ENCODE data around the gene PPM1F.

Gene PPM1F

GRCh38 chr22:21960200-21961126 is 7.8 kb upstream of the PPM1F start:
- no peak for DNase-seq (ENCODE audit: low spot score)

DNA sequence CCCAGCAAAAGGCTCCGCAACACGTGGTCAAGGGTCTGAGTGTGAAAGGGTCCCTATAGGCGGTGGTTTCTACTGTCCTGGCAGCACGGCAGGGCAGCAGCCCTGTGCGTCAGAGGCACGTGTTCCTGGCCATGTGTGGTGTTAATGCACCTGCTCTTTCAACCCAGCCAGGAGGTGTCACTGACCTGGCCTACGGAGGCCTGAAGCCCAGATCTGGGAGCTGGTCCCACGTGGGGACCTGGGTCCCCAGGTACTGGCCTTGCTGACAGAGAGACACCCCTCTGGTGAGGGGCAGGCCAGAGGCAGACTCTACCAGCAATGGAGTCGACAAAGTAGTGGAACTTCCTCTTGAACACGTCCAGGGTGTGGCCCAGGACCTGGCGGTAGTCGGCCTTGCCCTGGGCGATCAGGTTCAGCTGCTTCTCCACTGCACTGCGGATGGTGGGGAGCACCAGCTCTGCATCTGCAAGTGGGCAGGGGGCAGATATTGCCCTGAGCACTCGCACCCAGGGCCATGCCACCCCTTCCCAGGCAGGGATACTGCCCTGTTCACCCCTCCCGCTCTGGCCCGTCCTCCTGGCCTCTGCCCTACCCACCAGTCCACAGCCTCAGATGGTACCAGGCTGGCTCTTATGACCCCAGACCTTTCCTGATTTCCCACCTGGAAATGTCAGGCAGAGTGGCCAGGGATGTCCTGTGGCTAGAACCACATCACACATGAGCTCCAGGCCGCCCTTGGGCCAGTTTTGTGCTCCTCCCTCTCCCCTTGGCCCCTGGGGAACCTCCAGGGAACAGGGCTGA is 6.8 kb upstream of the PPM1F start:
- DNase-seq (ENCODE audit: low spot score), result no peak

- DNase-seq (ENCODE audit: low spot score), result no peak
Measured at GRCh38 chr22:21958360-21959273, 6.0 kb upstream of the PPM1F start.

DNA sequence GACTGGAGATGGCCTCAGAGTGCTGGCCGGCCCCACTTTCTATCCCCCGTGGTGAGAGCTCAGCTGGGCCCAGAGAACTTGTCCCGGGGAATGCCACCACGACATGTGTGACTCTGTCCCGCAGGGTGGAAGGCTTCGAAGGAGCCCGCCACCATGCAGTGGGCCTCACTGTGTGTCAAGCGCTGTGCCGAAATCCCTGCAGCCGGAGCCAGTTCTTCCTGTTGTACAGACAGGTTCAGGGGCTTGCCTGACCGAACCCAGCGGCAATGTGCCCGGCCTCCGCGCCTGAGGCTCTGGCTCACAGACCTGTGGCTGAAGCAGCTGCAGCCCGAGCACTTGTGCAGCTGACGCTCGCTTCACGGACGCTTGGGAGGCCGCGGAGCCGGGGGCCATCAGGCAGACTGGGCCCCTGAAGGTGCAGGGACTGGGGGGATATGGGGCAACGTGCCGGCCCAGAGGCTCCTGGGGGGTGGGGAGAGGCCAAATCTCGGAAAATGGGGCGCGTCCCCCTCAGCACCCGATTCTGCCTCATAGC is 650 bp downstream of the PPM1F start:
- no peak for DNase-seq (ENCODE audit: low spot score)

DNA sequence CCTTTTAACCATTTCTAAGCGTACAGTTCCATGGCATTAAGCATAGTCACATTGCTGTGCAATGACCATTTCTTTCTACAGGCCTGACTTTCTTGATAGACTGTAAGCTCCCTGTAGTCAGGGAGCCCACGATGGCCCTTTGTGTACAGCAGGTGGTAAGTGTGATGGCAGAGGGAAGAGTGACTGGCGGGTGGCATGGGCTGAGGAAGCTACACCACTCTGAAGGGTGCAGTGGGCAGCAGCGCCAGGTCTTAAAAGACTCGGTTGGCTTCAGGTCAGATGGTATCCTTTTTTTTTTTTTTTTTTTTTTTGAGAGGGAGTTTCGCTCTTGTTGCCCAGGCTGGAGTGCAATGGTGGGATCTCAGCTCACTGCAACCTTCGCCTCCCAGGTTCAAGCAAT is 1.6 kb downstream of the PPM1F start:
- DNase-seq (ENCODE audit: low spot score), result no peak

GRCh38 chr22:21949948-21950347 is 2.7 kb downstream of the PPM1F start:
- DNase-seq (ENCODE audit: low spot score), result no peak

DNA sequence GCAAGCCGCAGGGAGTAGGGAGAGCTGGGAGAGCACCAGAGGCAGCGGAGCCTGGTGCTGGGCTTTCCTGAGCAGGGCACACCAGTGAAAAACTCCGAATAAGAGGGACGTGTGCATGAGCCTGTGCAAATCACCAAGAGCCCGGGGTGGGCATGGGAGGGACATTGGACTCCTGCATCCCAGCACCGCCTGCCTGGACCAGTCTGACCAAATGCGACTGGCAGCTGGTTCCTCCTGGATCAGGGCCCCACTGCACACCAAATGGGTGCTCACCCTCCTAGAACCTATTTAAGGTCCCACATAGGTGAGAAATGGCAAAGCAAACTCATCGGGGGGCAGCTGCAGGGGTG is 3.1 kb downstream of the PPM1F start:
- no peak for DNase-seq (ENCODE audit: low spot score)

DNA sequence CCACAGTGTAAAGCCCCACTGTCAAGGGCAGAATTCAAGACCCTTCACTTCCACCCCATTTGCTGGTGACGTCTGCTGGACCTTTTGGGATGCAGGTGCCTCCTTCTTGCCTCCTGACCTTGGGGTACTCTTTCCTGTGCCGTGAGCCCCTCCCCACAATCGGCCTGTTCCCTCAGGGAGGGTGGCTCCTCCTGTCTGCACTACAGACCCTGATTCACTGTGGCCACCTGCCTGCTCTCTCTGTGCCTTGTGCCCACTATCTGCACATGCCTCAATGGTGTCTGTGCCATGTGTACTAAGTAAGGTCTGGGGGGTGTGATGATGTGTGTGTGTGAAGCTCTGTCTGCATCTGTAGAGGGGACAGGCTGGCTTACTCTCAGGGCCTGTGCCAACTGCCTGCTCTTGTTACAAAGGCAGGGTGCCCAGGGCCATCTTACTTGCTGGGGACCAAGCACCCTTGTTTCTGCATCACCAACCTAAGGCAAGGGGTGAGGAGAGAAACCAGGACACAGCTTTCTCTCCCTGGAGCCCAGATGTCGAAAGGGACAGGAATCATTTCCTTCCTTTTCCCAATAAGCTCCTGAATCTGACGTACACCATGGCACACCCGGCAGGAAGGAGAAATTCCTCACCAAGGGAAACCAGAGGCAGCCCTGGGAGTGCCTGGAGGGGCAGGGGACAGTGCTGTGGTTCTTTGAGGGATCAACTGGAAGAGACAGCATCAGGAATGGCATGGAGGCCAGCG is 3.7 kb downstream of the PPM1F start:
- no peak for DNase-seq (ENCODE audit: low spot score)

GRCh38 chr22:21948390-21948789 is 4.3 kb downstream of the PPM1F start:
- no peak for DNase-seq (ENCODE audit: low spot score)

DNA sequence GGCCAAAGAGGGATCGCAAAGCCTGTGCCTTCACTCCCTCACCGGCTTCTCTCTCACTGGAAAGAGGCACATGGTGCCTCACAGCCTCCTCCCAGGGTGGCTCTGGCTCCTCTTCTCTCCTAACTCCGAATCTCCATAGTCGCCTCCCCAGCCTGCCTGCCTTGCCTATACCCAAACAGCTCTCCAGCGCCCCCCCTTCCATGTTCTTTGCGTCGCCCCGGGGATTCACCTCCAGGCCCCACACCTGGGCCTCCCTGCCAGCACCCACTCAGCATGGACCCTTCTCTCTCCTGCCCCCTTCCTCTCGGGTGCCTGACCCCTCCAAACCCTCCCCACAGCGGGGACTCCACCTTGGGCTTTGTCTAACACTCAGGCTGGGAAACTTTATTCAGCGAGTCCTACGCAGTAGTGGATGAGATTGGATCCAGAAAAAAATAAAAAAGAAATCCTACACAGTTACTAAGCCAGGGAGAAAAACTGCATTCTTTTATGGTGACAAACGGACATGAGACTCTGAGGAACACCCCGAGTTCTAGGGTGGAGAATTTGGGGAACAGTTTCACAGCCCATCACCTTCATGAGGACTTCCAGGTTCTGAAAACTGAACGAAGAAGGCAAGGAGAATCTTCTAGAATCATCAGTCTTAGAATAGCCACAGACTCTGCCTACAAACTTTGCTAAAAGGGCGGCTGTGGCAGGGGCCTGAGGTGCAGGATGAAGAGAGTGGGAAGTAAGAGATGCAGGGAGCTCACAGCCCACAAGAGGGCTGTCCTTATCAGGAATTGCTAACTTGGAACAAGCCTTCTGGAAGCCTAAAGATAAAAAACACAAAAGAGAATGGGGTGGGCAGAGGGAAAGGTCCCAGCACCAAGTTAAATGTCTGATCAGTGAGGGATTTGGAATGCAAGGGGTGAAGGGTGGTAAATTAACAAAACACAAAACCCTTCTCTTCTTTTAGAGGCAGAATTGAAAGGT is 5.3 kb downstream of the PPM1F start:
- DNase-seq (ENCODE audit: low spot score), result no peak

GRCh38 chr22:21946262-21946925 is 6.3 kb downstream of the PPM1F start:
- DNase-seq (ENCODE audit: low spot score), result no peak

DNA sequence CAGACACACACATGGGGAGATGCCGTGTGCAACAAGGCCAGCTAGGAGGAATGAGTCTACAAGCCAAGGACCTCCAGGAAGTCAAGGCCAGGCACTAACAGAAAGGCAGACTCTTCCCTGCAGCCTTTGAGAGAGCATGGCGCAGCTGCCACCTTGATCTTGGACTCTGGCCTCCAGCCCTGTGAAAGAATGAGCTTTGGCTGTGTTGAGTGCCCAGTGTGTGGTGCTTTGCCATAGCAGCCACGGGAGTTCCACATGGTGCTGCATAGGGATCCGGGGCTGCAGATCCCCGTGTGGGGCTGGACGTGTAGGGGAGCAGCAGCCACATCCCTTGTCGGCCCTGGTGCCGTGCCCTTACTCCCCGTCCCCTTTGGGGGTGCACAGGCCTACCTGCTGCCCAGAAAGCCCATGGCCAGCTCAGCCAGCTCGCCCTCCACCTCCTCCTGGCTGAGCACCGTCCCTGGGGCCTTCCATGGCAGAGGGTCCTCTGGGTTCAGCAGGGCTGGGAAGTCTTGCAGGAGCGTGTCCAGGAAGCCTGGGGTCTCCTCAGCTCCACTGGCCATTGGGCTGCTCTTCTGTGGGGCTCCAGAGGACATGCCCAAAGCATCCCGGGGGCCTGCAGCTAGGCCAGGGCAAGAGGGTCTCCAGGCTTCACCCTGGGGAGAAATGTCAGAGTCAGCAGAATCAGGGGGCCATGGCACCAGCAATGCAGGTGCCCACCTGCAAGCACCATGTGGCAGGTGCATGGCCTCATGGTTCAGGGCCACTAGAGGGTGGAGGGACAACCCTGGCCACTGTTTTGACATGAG is 7.0 kb downstream of the PPM1F start:
- DNase-seq (ENCODE audit: low spot score), result no peak

DNA sequence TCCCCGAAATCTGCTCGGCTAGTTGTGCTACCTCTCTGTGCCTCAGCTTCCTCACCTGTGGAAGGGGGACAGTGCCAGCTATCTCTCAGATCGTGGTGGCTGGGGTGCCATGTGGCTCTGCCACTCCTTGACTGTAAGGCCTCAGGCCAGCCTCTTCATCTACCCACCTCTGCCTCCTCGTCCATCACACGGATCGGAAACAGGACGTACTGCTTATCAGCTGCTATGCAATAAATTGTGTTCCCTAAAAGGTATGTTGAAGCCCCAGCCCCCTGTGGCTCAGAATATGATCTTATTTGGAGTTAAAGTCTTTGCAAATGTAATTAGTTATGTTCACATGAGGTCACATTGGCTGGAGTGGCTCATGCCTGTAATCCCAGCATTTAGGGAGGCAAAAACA is 7.8 kb downstream of the PPM1F start:
- DNase-seq (ENCODE audit: low spot score), result no peak

GRCh38 chr22:21943571-21944448 is 8.8 kb downstream of the PPM1F start:
- no peak for DNase-seq (ENCODE audit: low spot score)

DNA sequence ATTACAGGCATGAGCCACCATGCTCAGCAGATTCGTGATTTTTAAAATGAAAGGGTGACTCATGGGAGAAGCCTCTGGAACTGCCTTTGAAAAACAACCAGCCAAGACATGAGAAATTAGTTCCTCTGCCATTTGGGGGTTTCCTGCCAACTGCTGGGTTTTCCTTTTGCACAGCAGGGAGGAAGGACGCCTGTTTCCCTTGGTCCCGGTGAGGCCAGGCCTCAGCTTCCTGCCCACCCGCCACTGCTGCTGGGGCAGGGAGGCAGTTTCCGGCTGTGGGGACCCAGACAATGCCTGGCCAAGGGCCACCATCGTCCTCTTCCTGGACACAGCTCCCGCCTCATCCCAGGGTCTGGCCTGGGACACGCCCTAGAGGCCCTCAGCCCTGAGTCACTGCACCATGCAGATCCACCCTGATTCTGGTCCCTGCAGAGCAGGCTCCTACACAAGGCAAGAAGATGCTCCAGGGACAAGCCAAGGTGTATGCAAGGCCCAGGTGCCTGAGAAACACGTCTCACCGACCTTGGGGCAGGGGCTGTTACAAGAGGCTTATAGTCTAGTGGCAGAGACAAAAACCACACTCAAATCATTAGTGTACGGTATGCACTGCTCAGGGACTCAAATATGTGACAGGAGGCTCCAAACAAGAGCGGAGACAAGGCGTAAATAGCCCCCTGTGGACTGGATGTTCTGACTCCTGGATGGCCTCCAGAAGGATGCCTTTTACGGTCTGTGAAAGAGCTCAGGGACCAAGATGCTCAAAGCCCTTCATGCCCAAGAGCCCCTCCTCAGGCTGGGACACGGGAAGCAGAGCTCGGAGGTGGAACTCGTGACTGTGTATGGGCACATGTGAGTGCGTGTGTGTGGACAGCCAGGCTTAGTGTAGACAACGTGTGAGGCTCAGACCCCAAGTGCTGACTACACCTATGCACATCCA is 10.0 kb downstream of the PPM1F start:
- peak; percentile 59 for DNase-seq (ENCODE audit: low spot score)

DNA sequence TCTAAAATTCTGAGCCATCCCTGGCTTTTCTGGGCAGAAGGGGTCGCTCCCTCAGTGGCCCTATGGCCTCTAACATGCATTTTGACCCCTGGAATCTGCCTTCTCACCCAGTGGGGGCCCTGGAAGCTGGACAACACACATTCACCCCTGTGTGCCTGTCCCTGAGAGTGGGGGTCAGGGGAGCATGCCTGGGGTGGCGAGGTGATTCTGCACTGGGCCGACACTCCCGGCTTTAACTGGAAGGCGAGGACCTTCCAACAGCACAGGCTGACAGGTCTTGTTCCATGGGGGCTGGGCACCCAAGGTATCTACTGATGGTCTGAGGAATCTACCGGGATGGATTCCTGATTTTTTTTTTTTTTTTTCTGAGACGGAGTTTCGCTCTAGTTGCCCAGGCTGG is 10.7 kb downstream of the PPM1F start:
- no peak for DNase-seq (ENCODE audit: low spot score)
